HEK293 (cell line): ENCODE data around the gene CDC37.

Experiments used
- BCL11B ChIP-seq: fragments of 450-650 bp; formaldehyde crosslinking; IDR thresholded peaks from 2 replicates; pipeline ENCODE4 v1.5.1; 2016; ENCODE audit warnings: low read depth, missing biosample characterization, missing genetic modification characterization
- EGR2 ChIP-seq: fragments of 450-650 bp; formaldehyde crosslinking; IDR thresholded peaks from 2 replicates; pipeline ENCODE4 v1.5.1; 2016; ENCODE audit warnings: low read depth, missing biosample characterization, missing genetic modification characterization
- GLI2 ChIP-seq: fragments of 450-650 bp; formaldehyde crosslinking; IDR thresholded peaks from 2 replicates; pipeline ENCODE4; 2017; ENCODE audit warnings: missing biosample characterization, missing genetic modification characterization, low read depth, borderline replicate concordance
- KLF9 ChIP-seq: fragments of 450-650 bp; formaldehyde crosslinking; IDR thresholded peaks from 2 replicates; pipeline ENCODE4 v1.5.1; 2016; ENCODE audit warnings: missing biosample characterization, missing genetic modification characterization, low read depth
- SP2 ChIP-seq: fragments of 450-650 bp; formaldehyde crosslinking; IDR thresholded peaks from 2 replicates; pipeline ENCODE4 v1.5.1; 2016; ENCODE audit warnings: missing biosample characterization, missing genetic modification characterization
- TCF7L2 ChIP-seq: IDR thresholded peaks from 2 replicates; pipeline ENCODE4 v1.6.1; 2011; ENCODE audit warnings: low read depth, mild to moderate bottlenecking, inconsistent platforms, low read length, moderate library complexity, borderline replicate concordance
- ZFHX2 ChIP-seq: fragments of 450-650 bp; formaldehyde crosslinking; conservative IDR thresholded peaks from 2 replicates; pipeline ENCODE4 v1.5.1; 2016; ENCODE audit warnings: missing biosample characterization, missing genetic modification characterization
- ZNF112 ChIP-seq: fragments of 450-650 bp; formaldehyde crosslinking; IDR thresholded peaks from 2 replicates; pipeline ENCODE4 v1.5.0; 2017; ENCODE audit warnings: missing biosample characterization, missing genetic modification characterization
- ZNF155 ChIP-seq: fragments of 450-650 bp; formaldehyde crosslinking; IDR thresholded peaks from 2 replicates; pipeline ENCODE4 v1.5.1; 2016; ENCODE audit warnings: missing biosample characterization, missing genetic modification characterization
- ZNF292 ChIP-seq: fragments of 450-650 bp; formaldehyde crosslinking; IDR thresholded peaks from 2 replicates; pipeline ENCODE4 v1.5.1; 2016; ENCODE audit warnings: low read depth, missing biosample characterization, missing genetic modification characterization, borderline replicate concordance
- ZNF555 ChIP-seq: fragments of 450-650 bp; formaldehyde crosslinking; conservative IDR thresholded peaks from 2 replicates; pipeline ENCODE4 v1.5.1; 2017; ENCODE audit warnings: missing biosample characterization, mild to moderate bottlenecking, missing genetic modification characterization, inconsistent platforms
- ZNF623 ChIP-seq: fragments of 450-650 bp; formaldehyde crosslinking; IDR thresholded peaks from 2 replicates; pipeline ENCODE4 v1.5.1; 2016; ENCODE audit warnings: missing biosample characterization, missing genetic modification characterization
- ZNF660 ChIP-seq: fragments of 450-650 bp; IDR thresholded peaks from 2 replicates; pipeline ENCODE4 v1.5.1; 2018; ENCODE audit warnings: missing biosample characterization, mild to moderate bottlenecking, missing genetic modification characterization
- ZNF747 ChIP-seq: fragments of 450-650 bp; formaldehyde crosslinking; IDR thresholded peaks from 2 replicates; pipeline ENCODE4 v1.5.1; 2016; ENCODE audit warnings: missing biosample characterization, missing genetic modification characterization
- ZNF837 ChIP-seq: fragments of 450-650 bp; formaldehyde crosslinking; IDR thresholded peaks from 2 replicates; pipeline ENCODE4 v1.5.1; 2016; ENCODE audit warnings: missing biosample characterization, missing genetic modification characterization
- TF ChIP-seq, protein P1 (sequence below): fragments of 450-650 bp; formaldehyde crosslinking; IDR thresholded peaks from 2 replicates; pipeline ENCODE4 v1.5.1; 2016; ENCODE audit warnings: missing biosample characterization, missing genetic modification characterization
- TF ChIP-seq, protein P2 (sequence below): fragments of 450-650 bp; formaldehyde crosslinking; conservative IDR thresholded peaks from 2 replicates; pipeline ENCODE4 v1.5.1; 2016; ENCODE audit warnings: low read depth, missing biosample characterization, missing genetic modification characterization
- TF ChIP-seq, protein P3 (sequence below): fragments of 450-650 bp; IDR thresholded peaks from 2 replicates; pipeline ENCODE4 v1.5.1; 2018; ENCODE audit warnings: missing biosample characterization, missing genetic modification characterization
- TF ChIP-seq, protein P4 (sequence below): fragments of 450-650 bp; formaldehyde crosslinking; IDR thresholded peaks from 2 replicates; pipeline ENCODE4 v1.5.1; 2016; ENCODE audit warnings: missing biosample characterization, missing genetic modification characterization
- TF ChIP-seq, protein P5 (sequence below): fragments of 450-650 bp; formaldehyde crosslinking; IDR thresholded peaks from 2 replicates; pipeline ENCODE4 v1.5.1; 2016; ENCODE audit warnings: missing biosample characterization, missing genetic modification characterization

The CDC37 gene

GRCh38 chr19:10416380-10417257 lies 13.3 kb upstream of the CDC37 start (continued):
- TF ChIP-seq ZNF660 (tag by site-specific recombination) (peak; percentile 81), SP2 (tag by site-specific recombination) (peak; percentile 86), ZNF747 (tag by site-specific recombination) (no peak), ZNF292 (tag by site-specific recombination) (no peak), ZNF155 (tag by site-specific recombination) (no peak), GLI2 (tag by site-specific recombination) (no peak; the same call in 1 of the 2 replicates), EGR2 (tag by site-specific recombination) (peak; percentile 80), ZNF837 (no peak), KLF9 (tag by site-specific recombination) (peak; percentile 81), ZNF112 (tag by site-specific recombination) (no peak), BCL11B (tag by site-specific recombination) (peak; percentile 55; the same call in 1 of the 2 replicates), ZNF623 (no peak), ZNF555 (tag by site-specific recombination) (no peak), TCF7L2 (no peak), ZFHX2 (tag by site-specific recombination) (peak; percentile 95)
- TF ChIP-seq, protein P1, sequence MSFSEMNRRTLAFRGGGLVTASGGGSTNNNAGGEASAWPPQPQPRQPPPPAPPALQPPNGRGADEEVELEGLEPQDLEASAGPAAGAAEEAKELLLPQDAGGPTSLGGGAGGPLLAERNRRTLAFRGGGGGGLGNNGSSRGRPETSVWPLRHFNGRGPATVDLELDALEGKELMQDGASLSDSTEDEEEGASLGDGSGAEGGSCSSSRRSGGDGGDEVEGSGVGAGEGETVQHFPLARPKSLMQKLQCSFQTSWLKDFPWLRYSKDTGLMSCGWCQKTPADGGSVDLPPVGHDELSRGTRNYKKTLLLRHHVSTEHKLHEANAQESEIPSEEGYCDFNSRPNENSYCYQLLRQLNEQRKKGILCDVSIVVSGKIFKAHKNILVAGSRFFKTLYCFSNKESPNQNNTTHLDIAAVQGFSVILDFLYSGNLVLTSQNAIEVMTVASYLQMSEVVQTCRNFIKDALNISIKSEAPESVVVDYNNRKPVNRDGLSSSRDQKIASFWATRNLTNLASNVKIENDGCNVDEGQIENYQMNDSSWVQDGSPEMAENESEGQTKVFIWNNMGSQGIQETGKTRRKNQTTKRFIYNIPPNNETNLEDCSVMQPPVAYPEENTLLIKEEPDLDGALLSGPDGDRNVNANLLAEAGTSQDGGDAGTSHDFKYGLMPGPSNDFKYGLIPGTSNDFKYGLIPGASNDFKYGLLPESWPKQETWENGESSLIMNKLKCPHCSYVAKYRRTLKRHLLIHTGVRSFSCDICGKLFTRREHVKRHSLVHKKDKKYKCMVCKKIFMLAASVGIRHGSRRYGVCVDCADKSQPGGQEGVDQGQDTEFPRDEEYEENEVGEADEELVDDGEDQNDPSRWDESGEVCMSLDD (tag by site-specific recombination): peak; percentile 96
- TF ChIP-seq, protein P2, sequence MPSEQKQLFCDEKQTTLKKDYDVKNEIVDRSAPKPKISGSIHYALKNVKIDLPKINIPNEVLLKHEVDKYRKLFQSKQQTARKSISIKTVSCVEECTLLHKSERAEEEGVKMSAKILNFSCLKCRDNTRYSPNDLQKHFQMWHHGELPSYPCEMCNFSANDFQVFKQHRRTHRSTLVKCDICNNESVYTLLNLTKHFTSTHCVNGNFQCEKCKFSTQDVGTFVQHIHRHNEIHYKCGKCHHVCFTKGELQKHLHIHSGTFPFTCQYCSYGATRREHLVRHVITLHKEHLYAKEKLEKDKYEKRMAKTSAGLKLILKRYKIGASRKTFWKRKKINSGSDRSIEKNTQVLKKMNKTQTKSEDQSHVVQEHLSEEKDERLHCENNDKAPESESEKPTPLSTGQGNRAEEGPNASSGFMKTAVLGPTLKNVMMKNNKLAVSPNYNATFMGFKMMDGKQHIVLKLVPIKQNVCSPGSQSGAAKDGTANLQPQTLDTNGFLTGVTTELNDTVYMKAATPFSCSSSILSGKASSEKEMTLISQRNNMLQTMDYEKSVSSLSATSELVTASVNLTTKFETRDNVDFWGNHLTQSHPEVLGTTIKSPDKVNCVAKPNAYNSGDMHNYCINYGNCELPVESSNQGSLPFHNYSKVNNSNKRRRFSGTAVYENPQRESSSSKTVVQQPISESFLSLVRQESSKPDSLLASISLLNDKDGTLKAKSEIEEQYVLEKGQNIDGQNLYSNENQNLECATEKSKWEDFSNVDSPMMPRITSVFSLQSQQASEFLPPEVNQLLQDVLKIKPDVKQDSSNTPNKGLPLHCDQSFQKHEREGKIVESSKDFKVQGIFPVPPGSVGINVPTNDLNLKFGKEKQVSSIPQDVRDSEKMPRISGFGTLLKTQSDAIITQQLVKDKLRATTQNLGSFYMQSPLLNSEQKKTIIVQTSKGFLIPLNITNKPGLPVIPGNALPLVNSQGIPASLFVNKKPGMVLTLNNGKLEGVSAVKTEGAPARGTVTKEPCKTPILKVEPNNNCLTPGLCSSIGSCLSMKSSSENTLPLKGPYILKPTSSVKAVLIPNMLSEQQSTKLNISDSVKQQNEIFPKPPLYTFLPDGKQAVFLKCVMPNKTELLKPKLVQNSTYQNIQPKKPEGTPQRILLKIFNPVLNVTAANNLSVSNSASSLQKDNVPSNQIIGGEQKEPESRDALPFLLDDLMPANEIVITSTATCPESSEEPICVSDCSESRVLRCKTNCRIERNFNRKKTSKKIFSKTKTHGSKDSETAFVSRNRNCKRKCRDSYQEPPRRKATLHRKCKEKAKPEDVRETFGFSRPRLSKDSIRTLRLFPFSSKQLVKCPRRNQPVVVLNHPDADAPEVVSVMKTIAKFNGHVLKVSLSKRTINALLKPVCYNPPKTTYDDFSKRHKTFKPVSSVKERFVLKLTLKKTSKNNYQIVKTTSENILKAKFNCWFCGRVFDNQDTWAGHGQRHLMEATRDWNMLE (tag by site-specific recombination): peak; percentile 38; the same call in 1 of the 2 replicates
- TF ChIP-seq, protein P3, sequence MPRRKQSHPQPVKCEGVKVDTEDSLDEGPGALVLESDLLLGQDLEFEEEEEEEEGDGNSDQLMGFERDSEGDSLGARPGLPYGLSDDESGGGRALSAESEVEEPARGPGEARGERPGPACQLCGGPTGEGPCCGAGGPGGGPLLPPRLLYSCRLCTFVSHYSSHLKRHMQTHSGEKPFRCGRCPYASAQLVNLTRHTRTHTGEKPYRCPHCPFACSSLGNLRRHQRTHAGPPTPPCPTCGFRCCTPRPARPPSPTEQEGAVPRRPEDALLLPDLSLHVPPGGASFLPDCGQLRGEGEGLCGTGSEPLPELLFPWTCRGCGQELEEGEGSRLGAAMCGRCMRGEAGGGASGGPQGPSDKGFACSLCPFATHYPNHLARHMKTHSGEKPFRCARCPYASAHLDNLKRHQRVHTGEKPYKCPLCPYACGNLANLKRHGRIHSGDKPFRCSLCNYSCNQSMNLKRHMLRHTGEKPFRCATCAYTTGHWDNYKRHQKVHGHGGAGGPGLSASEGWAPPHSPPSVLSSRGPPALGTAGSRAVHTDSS (tag by site-specific recombination): peak; percentile 71
- TF ChIP-seq, protein P4, sequence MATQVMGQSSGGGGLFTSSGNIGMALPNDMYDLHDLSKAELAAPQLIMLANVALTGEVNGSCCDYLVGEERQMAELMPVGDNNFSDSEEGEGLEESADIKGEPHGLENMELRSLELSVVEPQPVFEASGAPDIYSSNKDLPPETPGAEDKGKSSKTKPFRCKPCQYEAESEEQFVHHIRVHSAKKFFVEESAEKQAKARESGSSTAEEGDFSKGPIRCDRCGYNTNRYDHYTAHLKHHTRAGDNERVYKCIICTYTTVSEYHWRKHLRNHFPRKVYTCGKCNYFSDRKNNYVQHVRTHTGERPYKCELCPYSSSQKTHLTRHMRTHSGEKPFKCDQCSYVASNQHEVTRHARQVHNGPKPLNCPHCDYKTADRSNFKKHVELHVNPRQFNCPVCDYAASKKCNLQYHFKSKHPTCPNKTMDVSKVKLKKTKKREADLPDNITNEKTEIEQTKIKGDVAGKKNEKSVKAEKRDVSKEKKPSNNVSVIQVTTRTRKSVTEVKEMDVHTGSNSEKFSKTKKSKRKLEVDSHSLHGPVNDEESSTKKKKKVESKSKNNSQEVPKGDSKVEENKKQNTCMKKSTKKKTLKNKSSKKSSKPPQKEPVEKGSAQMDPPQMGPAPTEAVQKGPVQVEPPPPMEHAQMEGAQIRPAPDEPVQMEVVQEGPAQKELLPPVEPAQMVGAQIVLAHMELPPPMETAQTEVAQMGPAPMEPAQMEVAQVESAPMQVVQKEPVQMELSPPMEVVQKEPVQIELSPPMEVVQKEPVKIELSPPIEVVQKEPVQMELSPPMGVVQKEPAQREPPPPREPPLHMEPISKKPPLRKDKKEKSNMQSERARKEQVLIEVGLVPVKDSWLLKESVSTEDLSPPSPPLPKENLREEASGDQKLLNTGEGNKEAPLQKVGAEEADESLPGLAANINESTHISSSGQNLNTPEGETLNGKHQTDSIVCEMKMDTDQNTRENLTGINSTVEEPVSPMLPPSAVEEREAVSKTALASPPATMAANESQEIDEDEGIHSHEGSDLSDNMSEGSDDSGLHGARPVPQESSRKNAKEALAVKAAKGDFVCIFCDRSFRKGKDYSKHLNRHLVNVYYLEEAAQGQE (tag by site-specific recombination): 0 out of 2 replicates have a peak, but pooled peaks have one; percentile 56
- TF ChIP-seq, protein P5, sequence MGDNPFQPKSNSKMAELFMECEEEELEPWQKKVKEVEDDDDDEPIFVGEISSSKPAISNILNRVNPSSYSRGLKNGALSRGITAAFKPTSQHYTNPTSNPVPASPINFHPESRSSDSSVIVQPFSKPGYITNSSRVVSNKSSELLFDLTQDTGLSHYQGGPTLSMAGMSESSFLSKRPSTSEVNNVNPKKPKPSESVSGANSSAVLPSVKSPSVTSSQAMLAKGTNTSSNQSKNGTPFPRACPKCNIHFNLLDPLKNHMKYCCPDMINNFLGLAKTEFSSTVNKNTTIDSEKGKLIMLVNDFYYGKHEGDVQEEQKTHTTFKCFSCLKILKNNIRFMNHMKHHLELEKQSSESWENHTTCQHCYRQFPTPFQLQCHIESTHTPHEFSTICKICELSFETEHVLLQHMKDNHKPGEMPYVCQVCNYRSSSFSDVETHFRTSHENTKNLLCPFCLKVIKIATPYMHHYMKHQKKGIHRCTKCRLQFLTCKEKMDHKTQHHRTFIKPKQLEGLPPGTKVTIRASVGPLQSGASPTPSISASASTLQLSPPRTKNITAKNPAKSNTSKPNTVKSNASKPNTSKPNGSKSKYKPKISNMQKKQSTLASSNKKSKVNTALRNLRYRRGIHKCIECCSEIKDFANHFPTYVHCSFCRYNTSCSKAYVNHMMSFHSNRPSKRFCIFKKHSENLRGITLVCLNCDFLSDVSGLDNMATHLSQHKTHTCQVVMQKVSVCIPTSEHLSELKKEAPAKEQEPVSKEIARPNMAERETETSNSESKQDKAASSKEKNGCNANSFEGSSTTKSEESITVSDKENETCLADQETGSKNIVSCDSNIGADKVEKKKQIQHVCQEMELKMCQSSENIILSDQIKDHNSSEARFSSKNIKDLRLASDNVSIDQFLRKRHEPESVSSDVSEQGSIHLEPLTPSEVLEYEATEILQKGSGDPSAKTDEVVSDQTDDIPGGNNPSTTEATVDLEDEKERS (tag by site-specific recombination): peak; percentile 98
